ENCODE measurements around the gene SPTLC3. TPM values are rescaled to one million over a fixed set of nuclear protein-coding genes. Genes with fewer than 3 reads are reported as not detected.

Gene SPTLC3
- total and polyA plus RNA-seq, 2 of the 13 experiments (the other 11 are each of a cell fraction or from before 2014, with no cell fraction given) = 20.5 to 95.6 TPM

DNA sequence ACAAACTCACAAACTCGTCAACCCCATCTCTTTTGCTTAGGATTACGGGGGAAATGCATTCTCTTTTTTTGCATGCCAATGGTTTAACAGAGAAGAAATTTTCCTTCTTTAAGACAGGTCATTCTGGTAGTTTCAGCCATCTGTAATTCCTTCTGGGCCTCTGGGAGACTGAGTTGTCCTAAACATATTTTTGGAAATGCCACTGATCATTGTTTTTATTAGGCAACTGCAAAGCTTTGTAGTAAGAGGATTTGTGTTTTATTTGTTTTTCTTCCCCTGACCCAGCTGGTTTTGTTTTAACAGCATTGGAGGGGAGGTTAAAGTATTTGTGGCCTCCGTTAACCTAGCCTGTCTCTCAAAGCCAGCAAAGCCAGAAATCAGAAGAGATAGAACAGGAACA, 139.2 kb downstream of the SPTLC3 start:
- Histone ChIP-seq H3K4me3 (replicated peaks in 1 of 3; ENCODE audit: insufficient read depth in 1 of 3, low read depth in 2 of 3, low read length in 3 of 3) (no peak overlapping the region), H3K9me3 (ENCODE audit: low read length) (no peaks in the 10 kb centered on the region), H3K4me1 (ENCODE audit: insufficient read depth, low read length) (peaks cover 12% of the 10 kb centered on the region; the same call in 1 of the 2 replicates), H2AFZ (ENCODE audit: low read length) (no peak overlapping the region), H3K27ac (ENCODE audit: extremely low read length, insufficient read depth, low read length) (no peak overlapping the region), H3K36me3 (replicated peaks in 1 of 2; ENCODE audit: control insufficient read depth in 1 of 2, insufficient read depth in 2 of 2, low read length in 2 of 2) (peaks cover 14 to 34% of the 10 kb centered on the region in 2 experiments; a peak in 4 of 5 replicates), H3K79me2 (ENCODE audit: insufficient read depth, low read length) (no peaks in the 10 kb centered on the region), H3K4me2 (ENCODE audit: low read depth, low read length) (no peak overlapping the region), H3K9ac (ENCODE audit: insufficient read depth, low read depth, low read length) (no peak overlapping the region), H3K27me3 (ENCODE audit: control insufficient read depth in 1 of 2, insufficient read depth in 2 of 2, low read length in 2 of 2) (no peaks in the 10 kb centered on the region), H4K20me1 (ENCODE audit: insufficient read depth, low read length) (no peaks in the 10 kb centered on the region)
- ATAC-seq (no peak), DNase-seq (ENCODE audit: low spot score) (no peak), FAIRE-seq (no peak)
- POLR2A ChIA-PET = no interaction called here
- TF ChIP-seq SOX13 (IDR thresholded peaks at IDR 0.05) = no peak
- peak in 1 of 2 experiments; percentile 19; a peak in 1 of 4 replicates for TF ChIP-seq SOX13 (CRISPR knock-in tag; conservative IDR thresholded peaks at IDR 0.05 in 1 of 2, IDR thresholded peaks at IDR 0.05 in 1 of 2)
- no peak for TF ChIP-seq ZNF609 (CRISPR knock-in tag; IDR thresholded peaks at IDR 0.05; ENCODE audit: borderline replicate concordance)
- peak; percentile 47; the same call in 1 of the 2 replicates for TF ChIP-seq TFAP4 (IDR thresholded peaks at IDR 0.05; ENCODE audit: borderline replicate concordance, low read depth)
- CTCF ChIA-PET (ENCODE audit: low intra/inter-chr PET ratio, low total read pairs) = no interaction called here
- WGBS (ENCODE audit: low lambda C conversion rate) = 86% methylated on average over 3 of the region's 3 CpGs
- intact Hi-C loops (cut with micrococcal nuclease; ENCODE audit: unreplicated experiment) (no loop called here), in situ Hi-C loops (cut with HindIII; ENCODE audit: extremely low pct_ligation_motif_present, low pct_unique_long_range_greater_than_20kb) (no loop called here)
- no TSS peak for BruUV-seq (replicated peaks)
